GM19397 (cell line): ENCODE measurements around the gene SUMO2.
"Not testable (repeated sequence)": the region's sequence is repeated elsewhere in the genome, so short reads cannot be mapped to it uniquely, and the experiment has no call there.

Source experiments
- ATAC-seq: cut with Tn5 transposase; IDR thresholded peaks from one replicate; pipeline ENCODE4 v1.9.1; 2021; ENCODE audit warnings: mild to moderate bottlenecking, moderate library complexity; ENCODE audit not compliant: unreplicated experiment

Gene SUMO2

GRCh38 chr17:75182569-75183436, at the start of gene SUMO2:
TSS of gene SUMO2 (minus strand) at chr17:75182959. CDS start at chr17:75182834, 125 bp downstream.
- ATAC-seq = peak; percentile 75

GRCh38 chr17:75231741-75232464, 49.1 kb upstream of the SUMO2 start:
- no peak for ATAC-seq

- no peak for ATAC-seq
These were observed 48.3 kb upstream of the SUMO2 start for GRCh38 chr17:75231071-75231470.

GRCh38 chr17:75228847-75229246, 46.1 kb upstream of the SUMO2 start:
- ATAC-seq = no peak

- ATAC-seq = no peak
These were observed 45.5 kb upstream of the SUMO2 start for GRCh38 chr17:75228305-75228704.

- no peak for ATAC-seq
These were observed 45.0 kb upstream of the SUMO2 start for GRCh38 chr17:75227729-75228128.

- ATAC-seq = no peak
These were observed 42.3 kb upstream of the SUMO2 start for GRCh38 chr17:75225016-75225415.

GRCh38 chr17:75219815-75220214, 37.1 kb upstream of the SUMO2 start:
- ATAC-seq = no peak

GRCh38 chr17:75218131-75218530, 35.4 kb upstream of the SUMO2 start:
- no peak for ATAC-seq

- ATAC-seq = no peak
These were observed 26.3 kb upstream of the SUMO2 start for GRCh38 chr17:75209061-75209460.

GRCh38 chr17:75208161-75208560, 25.4 kb upstream of the SUMO2 start:
- ATAC-seq = no peak

- no peak for ATAC-seq
These were observed 25.0 kb upstream of the SUMO2 start for GRCh38 chr17:75207760-75208159.

- not testable (repeated sequence) for ATAC-seq
These were observed 24.3 kb upstream of the SUMO2 start for GRCh38 chr17:75207050-75207407.

- ATAC-seq = no peak
These were observed 23.0 kb upstream of the SUMO2 start for GRCh38 chr17:75205793-75206163.

- peak; percentile 75 for ATAC-seq
These were observed 22.5 kb upstream of the SUMO2 start, which contains the start of gene NUP85 for GRCh38 chr17:75205037-75205792. TSS of gene NUP85 (plus strand) at chr17:75205679. CDS start at chr17:75205762, 83 bp downstream.

- no peak for ATAC-seq
These were observed 17.3 kb upstream of the SUMO2 start for GRCh38 chr17:75199886-75200618.

- ATAC-seq = no peak
These were observed 12.1 kb upstream of the SUMO2 start for GRCh38 chr17:75194879-75195278.

- no peak for ATAC-seq
These were observed 8.8 kb upstream of the SUMO2 start for GRCh38 chr17:75191584-75191983.

- ATAC-seq = no peak
These were observed 5.9 kb upstream of the SUMO2 start for GRCh38 chr17:75188614-75189013.

- ATAC-seq = no peak
These were observed 1.5 kb upstream of the SUMO2 start for GRCh38 chr17:75183999-75184884.
